Activated B cell treated with CpG ODN at 0.5 μM for 24 hours (primary cell): ENCODE data around the gene DRC7. TPM values are rescaled to one million over a fixed set of nuclear protein-coding genes. Genes with fewer than 3 reads are reported as not detected.

Source experiments
- ATAC-seq: fragments of 200-7000 bp; cut with Tn5 transposase; one replicate; pipeline ENCODE4 v1.10.0; 2021; ENCODE audit warnings: low read depth, mild to moderate bottlenecking, moderate library complexity
- CTCF ChIA-PET: fragments of 350-600 bp; sonication (Branson Sonifier 250); formaldehyde crosslinking; loops from one replicate; lab custom pipeline; 2021; ENCODE audit warnings: antibody characterized with exemption; lab: Charles Lee
- POLR2A ChIA-PET: fragments of 350-600 bp; sonication (Branson Sonifier 250); formaldehyde crosslinking; loops from one replicate; lab custom pipeline; 2021; ENCODE audit warnings: antibody characterized with exemption; lab: Charles Lee
- DNase-seq: peaks from one replicate; pipeline ENCODE4 v3.0.0; 2022
- H3K27ac Mint-ChIP-seq: one replicate; pipeline ENCODE4 v1.8.0; 2020; ENCODE audit warnings: mixed read lengths
- H3K27me3 Mint-ChIP-seq: one replicate; pipeline ENCODE4 v1.8.0; 2021; ENCODE audit warnings: mixed read lengths
- H3K36me3 Mint-ChIP-seq: one replicate; pipeline ENCODE4 v1.8.0; 2021; ENCODE audit warnings: low read depth, mixed read lengths
- H3K4me1 Mint-ChIP-seq: one replicate; pipeline ENCODE4 v1.8.0; 2021; ENCODE audit warnings: mixed read lengths
- H3K4me3 Mint-ChIP-seq: one replicate; pipeline ENCODE4 v1.8.0; 2020; ENCODE audit warnings: mild to moderate bottlenecking, mixed read lengths
- H3K9me3 Mint-ChIP-seq: one replicate; pipeline ENCODE4 v1.8.0; 2020; ENCODE audit warnings: mixed read lengths
- intact Hi-C: fragments of 100-400 bp; cut with micrococcal nuclease; formaldehyde crosslinking; loops from one replicate; pipeline ENCODE4 v1.15.1; 2024
- total RNA-seq: library from RNA; stranded (reverse); gene quantifications from 2 replicates; pipeline ENCODE4 v1.2.3, GENCODE V29; 2022
- TF ChIP-seq, protein P1 (sequence below): fragments of 200-600 bp; IDR thresholded peaks from one replicate; pipeline ENCODE4 v1.8.0; 2022; ENCODE audit warnings: antibody characterized with exemption, mild to moderate bottlenecking

DRC7 gene
- total RNA-seq, 1 donor from 2014 or later, result not detected

DNA sequence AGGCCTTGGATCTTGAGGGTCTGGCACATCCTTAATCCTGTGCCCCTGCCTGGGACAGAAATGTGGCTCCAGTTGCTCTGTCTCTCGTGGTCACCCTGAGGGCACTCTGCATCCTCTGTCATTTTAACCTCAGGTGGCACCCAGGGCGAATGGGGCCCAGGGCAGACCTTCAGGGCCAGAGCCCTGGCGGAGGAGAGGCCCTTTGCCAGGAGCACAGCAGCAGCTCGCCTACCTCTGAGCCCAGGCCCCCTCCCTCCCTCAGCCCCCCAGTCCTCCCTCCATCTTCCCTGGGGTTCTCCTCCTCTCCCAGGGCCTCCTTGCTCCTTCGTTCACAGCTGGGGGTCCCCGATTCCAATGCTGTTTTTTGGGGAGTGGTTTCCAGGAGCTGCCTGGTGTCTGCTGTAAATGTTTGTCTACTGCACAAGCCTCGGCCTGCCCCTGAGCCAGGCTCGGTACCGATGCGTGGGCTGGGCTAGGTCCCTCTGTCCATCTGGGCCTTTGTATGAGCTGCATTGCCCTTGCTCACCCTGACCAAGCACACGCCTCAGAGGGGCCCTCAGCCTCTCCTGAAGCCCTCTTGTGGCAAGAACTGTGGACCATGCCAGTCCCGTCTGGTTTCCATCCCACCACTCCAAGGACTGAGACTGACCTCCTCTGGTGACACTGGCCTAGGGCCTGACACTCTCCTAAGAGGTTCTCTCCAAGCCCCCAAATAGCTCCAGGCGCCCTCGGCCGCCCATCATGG lies 30.5 kb upstream of the DRC7 start:
- POLR2A ChIA-PET, result no interaction called here
- H3K27ac Mint-ChIP-seq, result no peak overlapping the region

DNA sequence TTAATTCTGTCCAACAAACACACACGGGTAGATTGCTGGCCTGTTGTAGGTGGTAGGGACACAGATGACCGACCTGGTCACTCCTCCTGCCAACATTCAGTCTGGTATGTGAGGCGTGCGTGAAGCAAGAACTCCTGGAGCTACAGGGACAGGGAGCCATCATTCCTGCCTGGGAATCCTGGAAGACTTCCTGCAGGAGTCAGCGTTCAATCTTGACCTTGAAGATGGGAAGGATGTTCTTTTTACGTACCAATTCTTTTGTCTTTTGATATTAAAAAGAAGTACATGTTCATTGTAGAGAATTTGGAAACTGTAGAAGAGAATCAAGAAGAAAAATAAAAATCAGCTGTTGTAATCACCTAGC lies 30.0 kb upstream of the DRC7 start:
- Mint-ChIP-seq H3K4me1 (no peaks in the 10 kb centered on the region), H3K27me3 (peaks cover 4% of the 10 kb centered on the region), H3K36me3 (no peaks in the 10 kb centered on the region), H3K9me3 (no peaks in the 10 kb centered on the region), H3K4me3 (no peak overlapping the region), H3K27ac (no peak overlapping the region)
- intact Hi-C loops, result no loop called here
- ChIA-PET CTCF (no interaction called here), POLR2A (no interaction called here)
- no peak for DNase-seq
- no peak for ATAC-seq
- TF ChIP-seq, protein P1, sequence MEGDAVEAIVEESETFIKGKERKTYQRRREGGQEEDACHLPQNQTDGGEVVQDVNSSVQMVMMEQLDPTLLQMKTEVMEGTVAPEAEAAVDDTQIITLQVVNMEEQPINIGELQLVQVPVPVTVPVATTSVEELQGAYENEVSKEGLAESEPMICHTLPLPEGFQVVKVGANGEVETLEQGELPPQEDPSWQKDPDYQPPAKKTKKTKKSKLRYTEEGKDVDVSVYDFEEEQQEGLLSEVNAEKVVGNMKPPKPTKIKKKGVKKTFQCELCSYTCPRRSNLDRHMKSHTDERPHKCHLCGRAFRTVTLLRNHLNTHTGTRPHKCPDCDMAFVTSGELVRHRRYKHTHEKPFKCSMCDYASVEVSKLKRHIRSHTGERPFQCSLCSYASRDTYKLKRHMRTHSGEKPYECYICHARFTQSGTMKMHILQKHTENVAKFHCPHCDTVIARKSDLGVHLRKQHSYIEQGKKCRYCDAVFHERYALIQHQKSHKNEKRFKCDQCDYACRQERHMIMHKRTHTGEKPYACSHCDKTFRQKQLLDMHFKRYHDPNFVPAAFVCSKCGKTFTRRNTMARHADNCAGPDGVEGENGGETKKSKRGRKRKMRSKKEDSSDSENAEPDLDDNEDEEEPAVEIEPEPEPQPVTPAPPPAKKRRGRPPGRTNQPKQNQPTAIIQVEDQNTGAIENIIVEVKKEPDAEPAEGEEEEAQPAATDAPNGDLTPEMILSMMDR, result no peak

More for the DNA sequence above, 30.5 kb upstream of the DRC7 start:
- DNase-seq, result no peak
- H3K27me3 Mint-ChIP-seq, result peaks cover 3% of the 10 kb centered on the region
- H3K4me3 Mint-ChIP-seq, result no peak overlapping the region
- H3K4me1 Mint-ChIP-seq, result no peaks in the 10 kb centered on the region
- CTCF ChIA-PET, result no interaction called here
- H3K9me3 Mint-ChIP-seq, result no peaks in the 10 kb centered on the region
- ATAC-seq, result no peak
- no peaks in the 10 kb centered on the region for H3K36me3 Mint-ChIP-seq
- TF ChIP-seq, protein P1, result no peak
- intact Hi-C loops, result no loop called here

DNA sequence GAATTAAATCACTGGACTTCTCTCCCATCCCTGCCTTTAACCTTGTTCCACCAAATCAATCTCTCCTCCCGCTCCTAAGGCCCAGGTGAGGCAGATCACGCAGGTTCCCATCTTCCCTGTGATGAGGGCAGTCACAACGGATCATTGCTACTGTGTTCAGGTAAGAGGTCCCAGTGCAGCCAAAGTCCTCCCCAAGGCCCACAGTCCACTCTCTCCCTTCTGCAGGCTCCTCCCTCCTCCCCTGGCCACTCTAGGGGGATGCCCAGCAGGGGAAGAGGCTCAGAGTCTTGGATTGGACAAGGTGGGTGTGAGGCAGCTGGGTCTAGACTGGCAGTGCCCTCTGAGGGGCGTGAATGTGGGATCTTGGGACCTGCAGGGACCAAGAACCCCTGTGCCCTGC lies 29.1 kb upstream of the DRC7 start:
- H3K27me3 Mint-ChIP-seq, result peaks cover 4% of the 10 kb centered on the region
- TF ChIP-seq, protein P1, result no peak
- intact Hi-C loops, result no loop called here
- H3K36me3 Mint-ChIP-seq, result no peaks in the 10 kb centered on the region
- H3K4me3 Mint-ChIP-seq, result no peak overlapping the region
- no peak for DNase-seq
- ChIA-PET POLR2A (no interaction called here), CTCF (no interaction called here)
- no peaks in the 10 kb centered on the region for H3K9me3 Mint-ChIP-seq
- H3K4me1 Mint-ChIP-seq, result no peaks in the 10 kb centered on the region
- no peak for ATAC-seq
- H3K27ac Mint-ChIP-seq, result no peak overlapping the region

DNA sequence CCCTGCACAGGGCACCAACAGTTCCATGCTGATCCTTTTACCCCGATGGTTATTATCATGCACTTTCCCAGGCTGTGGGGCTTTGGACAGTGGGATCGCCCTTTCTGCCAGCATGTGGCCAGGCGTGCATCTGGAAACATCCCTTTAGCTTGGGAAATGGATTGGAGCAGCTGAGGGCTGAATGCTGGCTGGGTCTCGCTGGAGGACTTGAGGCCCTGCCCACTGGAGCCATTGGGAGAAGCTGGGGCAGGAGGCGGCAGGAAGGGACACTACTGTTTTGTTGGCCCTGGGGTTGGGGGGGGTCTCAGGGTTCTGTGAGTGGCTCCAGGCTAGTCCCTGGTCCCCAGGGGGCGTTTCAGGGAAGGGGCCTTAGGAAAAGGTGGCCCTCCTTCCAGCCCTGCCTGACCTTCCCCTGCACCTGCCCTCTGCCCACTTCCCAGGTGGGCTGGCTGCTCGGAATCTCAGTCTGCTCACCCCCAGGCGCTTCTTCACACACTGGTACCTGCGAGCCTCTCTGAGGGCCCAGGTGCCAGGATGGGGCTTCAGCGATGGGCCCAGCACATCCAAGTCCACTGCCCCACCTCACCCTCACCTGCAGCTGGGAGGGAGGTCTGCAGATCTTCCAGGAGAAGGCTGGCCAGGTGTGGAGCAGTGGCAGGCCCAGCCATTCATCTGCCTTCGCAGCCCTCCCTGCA lies 28.1 kb upstream of the DRC7 start:
- DNase-seq (no peak), ATAC-seq (no peak)
- ChIA-PET CTCF (no interaction called here), POLR2A (interaction anchor here (0.7 kb wide), 1 partner anchor 1050 kb away, joined by 4 read pairs; no protein-coding TSS in a partner anchor)
- no peaks in the 10 kb centered on the region for H3K36me3 Mint-ChIP-seq
- peak overlapping the region; percentile 18 for H3K27ac Mint-ChIP-seq
- H3K9me3 Mint-ChIP-seq, result no peaks in the 10 kb centered on the region
- H3K4me1 Mint-ChIP-seq, result no peaks in the 10 kb centered on the region
- TF ChIP-seq, protein P1, result no peak
- intact Hi-C loops, result no loop called here
- peaks cover 10% of the 10 kb centered on the region for H3K27me3 Mint-ChIP-seq
- no peak overlapping the region for H3K4me3 Mint-ChIP-seq

DNA sequence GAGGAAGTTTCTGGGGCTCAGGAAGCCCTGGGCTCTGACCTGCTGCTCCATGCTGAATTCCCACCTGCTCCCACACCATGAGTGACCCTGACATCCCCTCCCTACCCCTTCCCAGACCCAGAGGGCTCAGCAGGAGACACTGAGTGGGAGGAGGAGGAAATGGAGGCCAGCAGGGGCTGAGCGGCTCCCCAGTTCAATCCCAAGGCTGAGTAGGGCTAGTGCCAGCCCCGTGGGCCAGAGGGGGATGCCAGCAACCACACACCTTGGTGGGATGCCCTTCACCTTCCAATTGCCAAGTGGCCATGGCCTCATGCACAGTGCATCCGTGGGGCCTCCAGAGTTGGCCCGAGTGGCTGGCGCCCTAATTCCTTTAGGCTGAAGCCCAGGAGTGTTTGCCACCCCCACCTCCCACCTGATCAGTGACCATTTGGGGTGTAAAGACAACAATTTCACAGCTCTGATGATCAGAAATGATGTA lies 27.5 kb upstream of the DRC7 start:
- no peaks in the 10 kb centered on the region for H3K9me3 Mint-ChIP-seq
- ChIA-PET POLR2A (no interaction called here), CTCF (no interaction called here)
- ATAC-seq, result no peak
- H3K27me3 Mint-ChIP-seq, result peaks cover 12% of the 10 kb centered on the region
- no peak overlapping the region for H3K4me3 Mint-ChIP-seq
- TF ChIP-seq, protein P1, result no peak
- no peaks in the 10 kb centered on the region for H3K4me1 Mint-ChIP-seq
- no peak overlapping the region for H3K27ac Mint-ChIP-seq
- intact Hi-C loops, result no loop called here
- H3K36me3 Mint-ChIP-seq, result no peaks in the 10 kb centered on the region
- no peak for DNase-seq
